D721Med (cell line): ENCODE measurements around the gene LRRFIP2.

Experiments used
- DNase-seq: peaks from one replicate; pipeline ENCODE4 v3.0.0; 2011; ENCODE audit warnings: low spot score; ENCODE audit not compliant: insufficient read length
- FAIRE-seq: peaks from 2 replicates; lab custom pipeline; 2011; peaks lifted over from hg19 to GRCh38; lab: Jason Lieb, UNC
- CTCF ChIP-seq: IDR thresholded peaks from 2 replicates; pipeline ENCODE4 v1.5.1; 2012; ENCODE audit warnings: mild to moderate bottlenecking, control low read depth; ENCODE audit not compliant: insufficient read depth; ENCODE audit errors: missing control alignments

LRRFIP2 gene

GRCh38 chr3:37024820-37025405 is 149.5 kb downstream of the LRRFIP2 start:
- no peak for FAIRE-seq
- DNase-seq = no peak
- no peak for TF ChIP-seq CTCF

GRCh38 chr3:37024092-37024491 is 150.3 kb downstream of the LRRFIP2 start:
- TF ChIP-seq CTCF = peak; percentile 20
- DNase-seq = no peak
- no peak for FAIRE-seq

- FAIRE-seq (no peak), DNase-seq (no peak)
- TF ChIP-seq CTCF = no peak
Observed at GRCh38 chr3:37017683-37018082, 156.7 kb downstream of the LRRFIP2 start.

GRCh38 chr3:37016903-37017302 is 157.5 kb downstream of the LRRFIP2 start:
- no peak for DNase-seq
- no peak for TF ChIP-seq CTCF
- FAIRE-seq = no peak

GRCh38 chr3:37015642-37016041 is 158.7 kb downstream of the LRRFIP2 start:
- no peak for TF ChIP-seq CTCF
- no peak for FAIRE-seq

GRCh38 chr3:37014620-37015019 is 159.8 kb downstream of the LRRFIP2 start:
- no peak for FAIRE-seq
- no peak for DNase-seq
- no peak for TF ChIP-seq CTCF

More at GRCh38 chr3:37015642-37016041, 158.7 kb downstream of the LRRFIP2 start:
- DNase-seq = no peak
